OCI-LY1 (cell line): ENCODE results near the gene CHD1.

Experiments used
- H2AFZ ChIP-seq: fragments of 200-600 bp; sonication (generic), shearing (Covaris generic); 2 replicates; pipeline ENCODE4 v1.6.0; 2014; ENCODE audit warnings: antibody characterized with exemption, mild to moderate bottlenecking, low read length
- H3F3A ChIP-seq: fragments of 200-600 bp; sonication (generic), shearing (Covaris generic); 2 replicates; pipeline ENCODE4 v1.6.0; 2014; ENCODE audit warnings: mild to moderate bottlenecking, antibody characterized with exemption, low read length, moderate library complexity; ENCODE audit not compliant: insufficient read depth
- H3K27ac ChIP-seq: fragments of 200-600 bp; sonication (generic); 2 replicates; pipeline ENCODE4 v1.5.1; 2014; ENCODE audit warnings: low read length, mixed run types, mild to moderate bottlenecking, low read depth; ENCODE audit not compliant: poor library complexity, severe bottlenecking
- H3K27me3 ChIP-seq: fragments of 200-600 bp; sonication (generic); 2 replicates; pipeline ENCODE4 v1.6.0; 2014; ENCODE audit warnings: antibody characterized with exemption, mild to moderate bottlenecking, low read length, moderate library complexity; ENCODE audit not compliant: insufficient read depth
- H3K36me3 ChIP-seq: fragments of 200-600 bp; sonication (generic); 2 replicates; pipeline ENCODE4 v1.6.1; 2014; ENCODE audit warnings: mild to moderate bottlenecking, antibody characterized with exemption, low read length, moderate library complexity, mixed read lengths; ENCODE audit not compliant: insufficient read depth
- H3K4me1 ChIP-seq: fragments of 200-600 bp; sonication (generic); 2 replicates; pipeline ENCODE4 v1.5.1; 2014; ENCODE audit warnings: mild to moderate bottlenecking, low read length, moderate library complexity; ENCODE audit not compliant: insufficient read depth, severe bottlenecking
- H3K4me2 ChIP-seq: fragments of 200-600 bp; sonication (generic), shearing (Covaris generic); 2 replicates; pipeline ENCODE4 v1.6.1; 2014; ENCODE audit warnings: low read length
- H3K4me3 ChIP-seq: fragments of 200-600 bp; sonication (generic); 2 replicates; pipeline ENCODE4 v1.5.1; 2014; ENCODE audit warnings: low read length, low read depth, mild to moderate bottlenecking, mixed read lengths; ENCODE audit not compliant: poor library complexity, severe bottlenecking
- H3K79me2 ChIP-seq: fragments of 200-600 bp; shearing (Covaris generic); 2 replicates; pipeline ENCODE4 v1.6.1; 2016; ENCODE audit warnings: mixed run types, low read length, mixed read lengths; ENCODE audit not compliant: insufficient read depth
- H3K9ac ChIP-seq: fragments of 200-600 bp; sonication (generic), shearing (Covaris generic); 2 replicates; pipeline ENCODE4 v1.6.1; 2014; ENCODE audit warnings: mild to moderate bottlenecking, low read length, mixed read lengths
- H3K9me2 ChIP-seq: fragments of 200-600 bp; sonication (generic), shearing (Covaris generic); 2 replicates; pipeline ENCODE4 v1.6.1; 2014; ENCODE audit warnings: low read depth, mild to moderate bottlenecking, low read length, mixed read lengths
- H3K9me3 ChIP-seq: fragments of 200-600 bp; shearing (Covaris generic); 2 replicates; pipeline ENCODE4 v1.6.1; 2014; ENCODE audit warnings: low read length, mixed read lengths
- H4K20me1 ChIP-seq: fragments of 200-600 bp; sonication (generic), shearing (Covaris generic); 2 replicates; pipeline ENCODE4 v1.6.0; 2016; ENCODE audit warnings: mild to moderate bottlenecking, low read length; ENCODE audit not compliant: insufficient read depth
- EZH2 ChIP-seq: fragments of 200-600 bp; sonication (generic), shearing (Covaris generic); IDR thresholded peaks from 2 replicates; pipeline ENCODE4 v1.8.0; 2017; ENCODE audit warnings: borderline replicate concordance, mixed run types, mild to moderate bottlenecking, antibody characterized with exemption, low read length, moderate library complexity, mixed read lengths
- TF ChIP-seq, protein P1 (sequence below): fragments of 200-600 bp; sonication (generic), shearing (Covaris generic); IDR thresholded peaks from 2 replicates; pipeline ENCODE4 v1.5.1; 2017; ENCODE audit warnings: mild to moderate bottlenecking, antibody characterized with exemption, low read length, moderate library complexity, mixed read lengths

CHD1 gene

GRCh38 chr5:98928873-98929709, at the start of gene CHD1:
Gene CHD1 (minus strand): TSS chr5:98929007. CDS start chr5:98926386, 2,621 bp downstream.
- Histone ChIP-seq H4K20me1 (0 out of 2 replicates have a peak, but pooled peaks cover 2% of the 10 kb centered on the region), H3K27ac (peak within 1 kb of the TSS; percentile 91), H3F3A (no peaks in the 10 kb centered on the region), H3K4me1 (peaks cover 36% of the 10 kb centered on the region), H3K36me3 (peaks cover 21% of the 10 kb centered on the region), H3K9ac (peak within 1 kb of the TSS; percentile 93), H3K79me2 (peaks cover 22% of the 10 kb centered on the region), H3K4me3 (peak within 1 kb of the TSS; percentile 89), H2AFZ (no peak within 1 kb of the TSS), H3K4me2 (peak within 1 kb of the TSS; percentile 87), H3K9me3 (no peaks in the 10 kb centered on the region), H3K9me2 (no peaks in the 10 kb centered on the region), H3K27me3 (no peaks in the 10 kb centered on the region)
- no peak for TF ChIP-seq EZH2
- TF ChIP-seq, protein P1, sequence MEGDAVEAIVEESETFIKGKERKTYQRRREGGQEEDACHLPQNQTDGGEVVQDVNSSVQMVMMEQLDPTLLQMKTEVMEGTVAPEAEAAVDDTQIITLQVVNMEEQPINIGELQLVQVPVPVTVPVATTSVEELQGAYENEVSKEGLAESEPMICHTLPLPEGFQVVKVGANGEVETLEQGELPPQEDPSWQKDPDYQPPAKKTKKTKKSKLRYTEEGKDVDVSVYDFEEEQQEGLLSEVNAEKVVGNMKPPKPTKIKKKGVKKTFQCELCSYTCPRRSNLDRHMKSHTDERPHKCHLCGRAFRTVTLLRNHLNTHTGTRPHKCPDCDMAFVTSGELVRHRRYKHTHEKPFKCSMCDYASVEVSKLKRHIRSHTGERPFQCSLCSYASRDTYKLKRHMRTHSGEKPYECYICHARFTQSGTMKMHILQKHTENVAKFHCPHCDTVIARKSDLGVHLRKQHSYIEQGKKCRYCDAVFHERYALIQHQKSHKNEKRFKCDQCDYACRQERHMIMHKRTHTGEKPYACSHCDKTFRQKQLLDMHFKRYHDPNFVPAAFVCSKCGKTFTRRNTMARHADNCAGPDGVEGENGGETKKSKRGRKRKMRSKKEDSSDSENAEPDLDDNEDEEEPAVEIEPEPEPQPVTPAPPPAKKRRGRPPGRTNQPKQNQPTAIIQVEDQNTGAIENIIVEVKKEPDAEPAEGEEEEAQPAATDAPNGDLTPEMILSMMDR = no peak

- H3K4me2 ChIP-seq = no peak overlapping the region
- no peak overlapping the region for H3K9ac ChIP-seq
- H3K27me3 ChIP-seq = no peaks in the 10 kb centered on the region
- H3K79me2 ChIP-seq = no peaks in the 10 kb centered on the region
- no peaks in the 10 kb centered on the region for H3K4me1 ChIP-seq
- no peak overlapping the region for H3K4me3 ChIP-seq
- no peaks in the 10 kb centered on the region for H3K36me3 ChIP-seq
- H3K9me3 ChIP-seq = no peaks in the 10 kb centered on the region
- no peak for TF ChIP-seq EZH2
- TF ChIP-seq, protein P1 = no peak
- no peaks in the 10 kb centered on the region for H3K9me2 ChIP-seq
- no peaks in the 10 kb centered on the region for H4K20me1 ChIP-seq
- H3K27ac ChIP-seq = no peak overlapping the region
- no peak overlapping the region for H2AFZ ChIP-seq
- H3F3A ChIP-seq = no peaks in the 10 kb centered on the region
Measured at GRCh38 chr5:98978528-98978927, 49.7 kb upstream of the CHD1 start.

GRCh38 chr5:98977723-98978122, 48.9 kb upstream of the CHD1 start:
- H3K9ac ChIP-seq = no peak overlapping the region
- no peak overlapping the region for H3K27ac ChIP-seq
- no peak overlapping the region for H3K4me3 ChIP-seq
- H2AFZ ChIP-seq = no peak overlapping the region
- no peaks in the 10 kb centered on the region for H3K36me3 ChIP-seq
- no peak overlapping the region for H3K4me2 ChIP-seq
- no peaks in the 10 kb centered on the region for H3K27me3 ChIP-seq
- no peaks in the 10 kb centered on the region for H3F3A ChIP-seq
- H4K20me1 ChIP-seq = no peaks in the 10 kb centered on the region
- H3K9me2 ChIP-seq = no peaks in the 10 kb centered on the region
- H3K4me1 ChIP-seq = no peaks in the 10 kb centered on the region
- no peaks in the 10 kb centered on the region for H3K9me3 ChIP-seq
- no peaks in the 10 kb centered on the region for H3K79me2 ChIP-seq
- no peak for TF ChIP-seq EZH2
- TF ChIP-seq, protein P1 = no peak
